GM10847 (cell line): ENCODE measurements around the gene PTPRU.

Experiments used
- POLR2A ChIP-seq: IDR thresholded peaks from 2 replicates; pipeline ENCODE4 v1.6.1; 2011; ENCODE audit not compliant: insufficient read length; ENCODE audit errors: extremely low read depth

PTPRU gene

DNA sequence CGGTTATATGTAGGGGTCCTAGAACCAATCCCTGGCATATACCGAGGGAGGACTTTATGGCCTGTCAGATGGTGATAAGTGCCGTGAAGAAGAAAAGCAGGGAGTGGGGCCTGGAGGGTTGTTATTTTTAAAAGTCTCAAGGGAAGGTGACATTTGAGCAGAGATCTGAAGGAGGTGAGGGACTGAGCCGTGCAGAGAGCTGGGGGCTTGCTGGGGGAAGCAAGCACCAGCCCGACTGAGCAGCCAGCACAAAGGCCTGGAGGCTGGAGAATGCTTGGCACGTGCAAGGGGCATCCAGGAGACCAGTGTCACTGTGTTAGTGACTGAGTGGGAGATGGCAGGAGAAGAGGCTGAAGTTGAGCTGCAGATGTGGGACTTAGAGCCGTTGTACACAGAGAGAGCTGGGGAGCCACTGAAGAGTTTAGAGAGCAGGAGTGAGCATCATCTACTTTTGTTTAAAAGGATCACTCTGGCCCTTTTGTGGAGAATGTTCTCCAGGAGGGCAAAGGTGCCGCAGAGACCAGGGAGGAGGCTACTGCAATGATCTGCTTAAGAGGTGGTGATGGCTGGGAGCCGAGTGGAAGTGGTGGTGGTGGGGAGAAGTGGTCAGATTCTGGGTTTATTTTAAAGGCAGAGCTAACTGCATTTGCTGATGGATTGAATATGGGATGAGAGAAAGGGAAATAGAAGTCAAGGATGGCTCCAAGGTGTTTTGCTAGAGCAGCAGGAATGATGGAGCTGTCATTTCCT is 31.2 kb downstream of the PTPRU start:
- TF ChIP-seq POLR2A = no peak

DNA sequence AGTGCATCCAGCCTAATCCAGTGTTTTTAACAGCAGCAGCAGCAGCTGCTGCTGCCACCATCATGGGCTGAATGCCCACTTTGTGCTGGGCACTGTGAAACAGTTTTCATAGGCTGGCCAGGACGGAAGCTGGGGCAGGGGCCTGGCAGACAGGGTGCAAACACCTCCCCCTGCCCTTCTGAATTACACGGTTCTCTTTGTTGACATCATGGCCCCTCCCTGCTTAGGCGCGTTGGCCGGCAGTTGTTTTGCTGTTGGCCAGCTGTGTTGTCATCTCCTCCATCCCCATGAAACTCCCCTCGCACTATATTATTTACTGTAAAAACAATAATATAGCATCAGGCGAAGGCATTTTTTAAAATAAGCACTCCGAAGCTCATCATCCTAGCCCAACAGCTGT is 33.1 kb downstream of the PTPRU start:
- no peak for TF ChIP-seq POLR2A

DNA sequence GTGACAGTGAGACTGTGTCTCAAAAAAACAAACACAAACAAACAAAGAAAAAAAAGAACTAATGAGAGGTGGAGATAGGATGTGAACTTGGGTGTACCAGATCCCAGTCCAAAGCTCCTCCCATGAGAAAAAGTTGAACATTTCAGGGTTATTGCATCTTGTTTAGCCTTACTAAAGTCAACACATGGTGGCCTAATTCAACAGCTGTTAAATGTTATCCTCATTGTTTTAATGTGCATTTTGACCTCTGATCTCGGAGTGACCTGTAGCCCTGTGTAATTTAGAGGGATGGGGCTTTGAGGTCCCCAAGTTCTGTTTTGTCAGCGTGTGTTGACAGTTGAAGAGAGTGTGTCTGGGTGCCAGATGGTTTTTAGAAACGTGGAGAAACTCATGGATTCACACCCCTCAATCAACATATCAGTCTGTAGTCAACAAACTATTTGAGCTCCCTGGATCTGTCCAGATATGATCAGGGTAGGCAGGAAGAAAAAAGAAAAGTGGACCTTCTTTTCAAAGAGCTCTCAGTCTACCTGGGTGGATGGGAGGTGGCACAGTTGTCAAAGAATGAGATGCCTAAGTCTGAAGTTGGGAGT is 34.7 kb downstream of the PTPRU start:
- TF ChIP-seq POLR2A = no peak

DNA sequence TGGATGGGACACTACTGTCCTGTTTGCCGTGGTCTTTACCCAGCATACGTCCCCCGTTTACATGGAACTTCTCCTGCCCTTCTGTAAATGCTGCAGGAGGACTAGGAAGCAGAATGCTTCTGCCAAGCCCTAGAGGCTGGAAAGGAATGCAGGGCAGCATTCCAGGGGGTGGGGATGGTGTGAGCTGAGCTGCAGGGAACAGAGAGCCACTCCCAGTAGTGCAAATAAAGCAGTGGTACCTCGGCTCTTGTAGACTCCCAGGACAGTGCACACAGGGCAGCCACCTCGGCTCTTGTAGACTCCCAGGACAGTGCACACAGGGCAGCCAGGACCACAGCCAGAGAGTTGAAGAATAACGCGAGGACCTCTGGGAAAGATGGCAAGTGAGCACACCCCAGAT is 35.4 kb downstream of the PTPRU start:
- TF ChIP-seq POLR2A = no peak

DNA sequence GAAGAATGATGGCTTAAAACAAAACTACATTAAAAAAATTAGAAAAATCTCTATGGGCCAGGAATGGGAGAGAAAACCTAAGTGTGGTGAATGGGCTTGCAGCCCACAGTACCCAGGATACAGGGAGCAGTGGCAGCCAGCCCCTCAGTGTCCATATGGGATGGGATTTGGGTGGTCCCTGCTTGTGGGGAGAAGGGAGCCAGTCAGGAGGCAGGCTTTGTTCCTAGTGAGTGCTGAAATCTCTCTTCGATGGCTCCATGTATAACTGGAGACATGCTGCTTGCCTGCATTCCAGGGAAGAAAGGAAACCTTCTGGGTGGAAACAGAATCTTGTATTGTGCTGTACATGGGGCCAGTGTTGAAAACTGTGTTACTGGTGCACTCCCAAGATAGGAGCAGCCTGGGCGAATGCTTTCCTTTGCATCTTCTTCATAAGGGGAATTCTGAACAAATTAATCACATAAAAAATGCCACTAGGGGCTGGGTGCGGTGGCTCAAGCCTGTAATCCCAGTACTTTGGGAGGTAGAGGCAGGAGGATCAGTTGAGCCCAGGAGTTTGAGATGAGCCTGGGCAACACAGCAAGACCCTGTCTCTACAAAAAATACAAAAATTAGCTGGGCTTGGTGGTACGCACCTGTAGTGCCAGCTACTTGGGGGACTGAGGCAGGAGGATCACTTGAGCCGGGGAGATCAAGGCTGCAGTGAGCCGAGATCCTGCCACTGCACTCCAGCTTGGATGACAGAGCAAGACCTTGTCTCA is 36.0 kb downstream of the PTPRU start:
- TF ChIP-seq POLR2A = no peak

DNA sequence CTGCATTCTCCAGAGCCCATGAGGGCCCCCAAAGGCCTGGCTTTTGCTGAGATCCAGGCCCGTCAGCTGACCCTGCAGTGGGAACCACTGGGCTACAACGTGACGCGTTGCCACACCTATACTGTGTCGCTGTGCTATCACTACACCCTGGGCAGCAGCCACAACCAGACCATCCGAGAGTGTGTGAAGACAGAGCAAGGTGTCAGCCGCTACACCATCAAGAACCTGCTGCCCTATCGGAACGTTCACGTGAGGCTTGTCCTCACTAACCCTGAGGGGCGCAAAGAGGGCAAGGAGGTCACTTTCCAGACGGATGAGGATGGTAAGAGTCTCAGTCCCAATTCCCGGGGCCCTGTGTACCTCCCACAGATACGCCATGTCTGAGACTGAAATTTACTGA is 39.1 kb downstream of the PTPRU start:
- TF ChIP-seq POLR2A = no peak

DNA sequence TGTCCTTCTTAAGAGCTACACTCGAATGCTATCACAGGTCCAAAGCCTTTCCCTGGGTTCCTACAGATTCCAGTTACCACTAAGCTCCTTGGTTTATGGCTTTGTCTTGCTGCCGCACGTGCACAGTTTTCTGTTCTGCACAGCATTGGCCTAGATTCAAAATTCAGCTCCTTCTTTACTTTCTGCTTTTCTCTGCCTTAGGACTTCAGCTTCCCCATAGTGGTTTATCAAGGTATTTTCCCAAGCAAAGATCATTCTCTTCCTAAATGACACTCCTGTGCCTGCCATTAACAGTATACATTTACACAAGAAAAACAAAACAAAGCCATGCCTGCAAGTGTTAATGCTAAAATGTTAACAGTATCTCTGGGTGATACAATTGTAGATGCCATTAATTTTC is 41.8 kb downstream of the PTPRU start:
- no peak for TF ChIP-seq POLR2A

DNA sequence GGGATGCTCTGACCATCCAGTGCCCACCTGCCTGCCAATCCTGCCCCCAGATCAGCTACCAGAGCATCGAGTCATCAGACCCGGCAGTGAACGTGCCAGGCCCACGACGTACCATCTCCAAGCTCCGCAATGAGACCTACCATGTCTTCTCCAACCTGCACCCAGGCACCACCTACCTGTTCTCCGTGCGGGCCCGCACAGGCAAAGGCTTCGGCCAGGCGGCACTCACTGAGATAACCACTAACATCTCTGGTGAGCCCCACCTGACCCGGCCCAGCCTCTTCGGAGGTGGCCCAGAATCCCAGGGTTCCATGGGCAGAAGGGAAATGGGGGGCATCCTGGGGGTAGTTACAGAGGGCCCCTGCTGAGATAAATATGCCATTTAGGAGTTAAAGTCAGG is 43.1 kb downstream of the PTPRU start:
- no peak for TF ChIP-seq POLR2A

DNA sequence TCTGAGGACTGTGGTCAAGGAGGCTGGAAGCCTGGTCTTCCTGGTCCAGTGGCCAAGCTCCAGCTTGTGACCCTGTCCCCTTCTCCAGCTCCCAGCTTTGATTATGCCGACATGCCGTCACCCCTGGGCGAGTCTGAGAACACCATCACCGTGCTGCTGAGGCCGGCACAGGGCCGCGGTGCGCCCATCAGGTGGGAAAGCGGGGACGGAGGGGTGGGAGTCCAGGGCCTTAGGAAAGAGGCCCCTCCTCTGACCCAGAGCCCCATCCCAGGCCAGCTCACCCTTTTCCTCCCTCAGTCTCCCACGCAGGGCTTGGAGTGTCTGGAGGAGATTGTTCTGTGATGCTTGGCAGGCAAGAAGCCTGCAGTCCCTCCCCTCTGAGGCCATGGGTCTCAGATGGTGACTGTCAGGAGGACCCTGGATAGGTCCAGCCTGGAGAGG is 43.6 kb downstream of the PTPRU start:
- TF ChIP-seq POLR2A = no peak

DNA sequence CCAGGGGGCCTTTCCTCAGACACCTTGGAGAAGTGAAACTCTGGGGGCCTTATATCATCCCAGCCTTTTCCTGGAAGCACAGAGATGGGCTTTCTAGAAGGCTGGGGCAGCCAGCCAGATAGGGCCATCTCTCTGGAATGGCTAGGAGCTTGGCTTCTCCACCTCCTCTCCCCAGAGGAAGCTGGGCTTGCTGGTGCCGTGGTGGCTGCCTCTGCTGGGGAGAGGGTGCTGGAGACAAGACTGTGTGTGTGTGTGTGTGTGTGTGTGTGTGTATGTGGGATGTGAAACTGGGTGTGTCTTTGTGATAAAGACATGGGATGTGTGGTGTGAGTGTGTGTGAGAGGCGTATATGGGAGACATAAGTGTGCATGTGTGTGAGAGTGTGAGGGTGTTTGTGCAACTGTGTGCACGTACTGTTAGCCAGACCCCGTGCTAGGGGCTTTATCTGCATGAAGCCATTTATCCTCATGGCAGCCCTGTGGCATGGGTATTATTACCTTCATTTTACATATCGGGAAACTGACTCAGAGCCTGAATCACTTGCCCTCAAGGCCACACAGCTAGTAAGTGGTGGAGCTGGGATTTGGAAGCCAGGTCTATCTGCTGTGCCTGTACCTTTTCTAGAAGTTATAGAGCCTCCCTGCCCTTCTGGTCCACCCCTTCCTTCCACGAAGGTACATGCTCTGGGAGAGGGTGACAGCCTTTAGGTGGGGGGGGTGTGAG is 44.2 kb downstream of the PTPRU start:
- TF ChIP-seq POLR2A = no peak

DNA sequence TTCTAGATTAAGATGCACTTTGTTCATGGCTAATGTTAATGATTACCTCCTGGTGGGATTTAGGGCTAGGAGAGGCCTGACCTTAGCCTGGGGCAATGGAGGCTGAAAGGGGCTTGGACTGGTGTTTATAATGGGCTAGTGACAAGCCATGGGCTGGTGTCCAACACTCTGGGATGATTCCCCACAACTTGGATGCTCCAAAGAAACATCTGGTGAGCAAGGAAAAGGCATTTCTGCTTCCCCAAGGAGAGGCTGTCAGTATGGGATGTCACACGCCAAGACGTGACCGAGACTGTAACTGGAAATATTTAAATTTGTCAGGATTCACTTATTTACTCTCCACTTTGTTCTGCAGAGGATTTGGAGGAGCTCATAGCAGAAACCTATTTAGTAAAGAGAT is 45.2 kb downstream of the PTPRU start:
- TF ChIP-seq POLR2A = no peak

DNA sequence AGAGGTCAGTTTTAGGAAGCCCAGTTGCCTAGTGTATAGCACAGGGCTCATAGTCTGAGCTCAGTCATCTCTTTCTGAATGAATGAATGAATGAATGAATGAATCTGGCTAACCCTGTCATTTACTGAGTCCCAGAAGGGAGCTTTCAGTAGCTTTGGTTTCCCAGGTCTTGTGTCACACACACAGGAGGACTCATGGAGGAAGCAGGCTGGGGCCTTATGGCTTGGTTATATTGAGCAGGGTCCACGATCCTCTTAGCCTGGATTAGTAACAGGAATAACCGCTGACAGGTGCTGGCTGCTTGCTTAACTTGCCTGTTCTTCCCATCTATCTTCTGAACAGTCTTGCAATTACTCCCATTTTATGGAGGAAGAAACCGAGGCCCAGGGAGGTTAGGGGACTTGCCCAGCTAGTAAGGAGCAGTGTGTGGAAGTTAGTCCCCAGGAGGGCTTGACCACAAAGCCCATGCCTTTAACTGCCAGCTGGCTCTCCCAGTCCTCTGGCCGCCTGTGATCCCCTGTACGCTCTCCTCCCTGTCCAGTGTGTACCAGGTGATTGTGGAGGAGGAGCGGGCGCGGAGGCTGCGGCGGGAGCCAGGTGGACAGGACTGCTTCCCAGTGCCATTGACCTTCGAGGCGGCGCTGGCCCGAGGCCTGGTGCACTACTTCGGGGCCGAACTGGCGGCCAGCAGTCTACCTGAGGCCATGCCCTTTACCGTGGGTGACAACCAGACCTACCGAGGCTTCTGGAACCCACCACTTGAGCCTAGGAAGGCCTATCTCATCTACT is 46.0 kb downstream of the PTPRU start:
- TF ChIP-seq POLR2A = no peak

DNA sequence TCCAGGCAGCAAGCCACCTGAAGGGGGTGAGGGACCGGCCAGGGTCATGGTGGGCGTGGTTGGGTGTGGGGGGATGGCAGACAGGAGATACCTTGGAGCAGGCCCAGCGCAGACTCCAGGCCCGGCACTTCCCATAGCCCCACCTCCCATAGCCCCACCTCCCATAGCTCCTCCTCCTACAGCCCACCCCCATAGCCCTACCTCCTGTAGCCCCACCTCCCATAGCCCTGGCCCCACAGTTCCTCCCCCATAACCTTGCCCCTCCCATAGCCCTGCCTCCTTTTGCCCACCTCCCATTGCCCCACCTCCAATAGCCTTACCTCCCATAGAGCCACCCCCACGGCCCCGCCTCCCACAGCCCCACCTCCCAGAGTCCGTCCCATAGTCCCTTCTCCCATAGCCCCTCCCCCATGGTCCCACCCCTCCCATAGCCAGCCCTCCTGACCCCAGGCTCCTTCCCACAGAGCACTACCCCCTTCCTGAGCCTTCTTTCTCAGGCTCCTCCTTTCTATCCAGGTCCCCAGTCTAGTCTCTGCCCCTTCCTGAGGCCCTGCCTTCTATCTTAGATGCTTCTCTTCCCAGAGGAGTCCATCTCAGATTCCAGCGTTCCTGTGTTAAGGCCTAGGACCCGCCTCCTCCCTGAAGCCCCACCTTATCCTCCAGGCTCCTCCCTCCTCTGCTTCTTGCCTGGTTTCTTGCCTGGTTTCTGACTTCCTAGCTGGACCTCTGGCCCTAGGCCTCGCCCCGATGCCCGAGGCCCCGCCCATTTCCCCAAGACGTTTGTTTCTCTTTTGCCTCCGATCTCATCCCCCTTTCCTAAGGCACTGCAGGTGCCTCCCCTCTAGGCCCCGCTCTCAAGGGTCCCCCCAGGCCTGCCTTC is 46.8 kb downstream of the PTPRU start:
- TF ChIP-seq POLR2A = no peak

DNA sequence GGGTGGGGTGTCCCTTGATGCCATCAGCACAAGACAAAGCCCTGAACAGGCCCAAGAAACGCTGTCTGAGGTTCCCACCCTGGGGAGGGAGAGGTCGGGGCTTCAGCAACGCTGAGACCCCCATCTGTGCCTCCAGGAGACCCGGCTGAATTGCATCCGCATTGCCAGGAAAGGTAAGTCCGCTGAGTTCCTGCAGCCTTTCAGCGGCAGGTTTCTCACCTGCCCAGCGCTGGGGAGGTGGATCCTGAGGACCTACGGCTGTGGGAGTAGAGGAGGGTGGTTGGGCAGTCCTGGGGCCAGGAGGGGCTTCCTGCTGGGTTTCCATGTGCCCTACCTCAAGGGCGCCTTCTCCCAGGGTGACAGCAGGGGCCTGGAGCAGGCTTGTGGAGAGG is 47.5 kb downstream of the PTPRU start:
- TF ChIP-seq POLR2A = no peak
